SK-N-SH treated with all-trans-retinoic acid at 6 μM for 48 hours (cell line): ENCODE measurements around the gene INS.

Experiments used
- ARNTL ChIP-seq: fragments of 450-650 bp; formaldehyde crosslinking; IDR thresholded peaks from 2 replicates; pipeline ENCODE4 v1.5.0; 2020; ENCODE audit warnings: low read depth, mild to moderate bottlenecking, moderate library complexity, borderline replicate concordance
- CSDC2 ChIP-seq: fragments of 250-450 bp; sonication (Bioruptor Pico); IDR thresholded peaks from 2 replicates; pipeline ENCODE4 v1.5.0; 2020; ENCODE audit warnings: mild to moderate bottlenecking, moderate library complexity
- GLIS3 ChIP-seq: fragments of 250-450 bp; sonication (Bioruptor Pico); IDR thresholded peaks from 2 replicates; pipeline ENCODE4 v1.5.0; 2020; ENCODE audit warnings: mild to moderate bottlenecking, moderate library complexity
- ISL1 ChIP-seq: fragments of 250-450 bp; sonication (Bioruptor Pico); IDR thresholded peaks from 2 replicates; pipeline ENCODE4 v2.1.2; 2022; ENCODE audit warnings: mild to moderate bottlenecking, moderate library complexity
- OSR1 ChIP-seq: fragments of 250-450 bp; sonication (Bioruptor Pico); IDR thresholded peaks from 2 replicates; pipeline ENCODE4 v1.8.0; 2022; ENCODE audit warnings: moderate library complexity, mild to moderate bottlenecking, inconsistent platforms
- TOX ChIP-seq: fragments of 250-450 bp; sonication (Bioruptor Pico); IDR thresholded peaks from 2 replicates; pipeline ENCODE4 v1.8.0; 2021; ENCODE audit warnings: mild to moderate bottlenecking, moderate library complexity, borderline replicate concordance
- ZFP3 ChIP-seq: fragments of 250-450 bp; sonication (Bioruptor Pico); IDR thresholded peaks from 2 replicates; pipeline ENCODE4 v1.5.0; 2020; ENCODE audit warnings: mild to moderate bottlenecking, moderate library complexity
- ZNF565 ChIP-seq: fragments of 450-650 bp; formaldehyde crosslinking; conservative IDR thresholded peaks from 2 replicates; pipeline ENCODE4 v1.5.0; 2020; ENCODE audit warnings: low read depth, mild to moderate bottlenecking, moderate library complexity
- TF ChIP-seq, protein P1 (sequence below): fragments of 250-450 bp; sonication (Bioruptor Pico); IDR thresholded peaks from 2 replicates; pipeline ENCODE4 v1.8.0; 2020; ENCODE audit warnings: mild to moderate bottlenecking, moderate library complexity, borderline replicate concordance
- TF ChIP-seq, protein P2 (sequence below): fragments of 250-450 bp; sonication (Bioruptor Pico); IDR thresholded peaks from 2 replicates; pipeline ENCODE4 v1.5.1; 2020; ENCODE audit warnings: low read depth, mild to moderate bottlenecking, moderate library complexity
- TF ChIP-seq, protein P3 (sequence below): fragments of 250-450 bp; sonication (Bioruptor Pico); IDR thresholded peaks from 2 replicates; pipeline ENCODE4 v1.5.1; 2021; ENCODE audit warnings: mild to moderate bottlenecking, moderate library complexity

DNA sequence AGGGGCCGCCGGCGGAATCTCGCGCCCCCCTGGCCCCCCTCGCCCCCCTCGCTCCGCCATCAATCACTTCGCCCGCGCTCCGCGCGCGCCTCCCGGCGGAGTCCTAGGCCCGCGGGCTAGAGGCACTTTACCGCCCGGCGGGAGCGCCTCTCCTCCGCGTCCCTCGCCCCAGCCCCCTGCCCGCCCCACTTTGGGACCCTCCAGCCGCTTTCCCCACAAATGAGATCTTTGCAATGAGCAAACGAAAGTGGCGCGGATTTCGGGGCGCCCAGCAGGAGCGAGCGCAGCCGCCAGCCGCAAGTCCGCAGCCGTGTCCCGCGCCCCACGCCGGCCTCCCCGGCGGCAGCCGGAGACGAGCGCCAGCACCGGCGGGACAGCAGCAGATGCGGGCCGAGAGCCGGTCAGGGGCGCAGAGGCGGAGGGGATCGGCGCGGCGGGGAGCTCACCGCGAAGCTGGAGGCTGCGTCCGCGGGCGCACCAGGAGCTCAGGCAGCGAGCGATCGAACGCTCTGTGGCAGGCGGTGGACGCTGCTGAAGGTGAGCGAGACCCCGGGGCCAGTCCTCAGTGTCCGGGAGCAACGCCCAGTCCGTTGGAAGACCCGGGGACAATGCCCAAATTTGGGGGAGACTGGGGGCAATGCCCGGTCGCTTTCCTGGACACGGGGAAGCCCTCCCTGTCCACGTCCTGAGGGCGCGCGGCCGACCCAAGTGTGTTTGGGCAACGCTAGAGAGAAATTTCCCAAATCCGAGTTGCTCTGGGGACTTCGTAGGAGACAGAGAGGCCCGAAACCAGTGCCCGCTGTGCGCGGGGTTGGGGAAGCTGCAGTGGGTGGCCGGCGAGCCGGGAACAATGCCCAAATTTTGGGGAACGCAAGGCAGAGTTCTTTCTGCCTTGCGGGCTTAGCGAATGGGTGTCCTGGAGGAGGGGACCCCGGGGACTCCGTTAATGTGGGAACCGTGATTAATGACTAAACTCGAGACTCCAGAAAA is 20.3 kb downstream of the INS start:
- TF ChIP-seq, protein P1, sequence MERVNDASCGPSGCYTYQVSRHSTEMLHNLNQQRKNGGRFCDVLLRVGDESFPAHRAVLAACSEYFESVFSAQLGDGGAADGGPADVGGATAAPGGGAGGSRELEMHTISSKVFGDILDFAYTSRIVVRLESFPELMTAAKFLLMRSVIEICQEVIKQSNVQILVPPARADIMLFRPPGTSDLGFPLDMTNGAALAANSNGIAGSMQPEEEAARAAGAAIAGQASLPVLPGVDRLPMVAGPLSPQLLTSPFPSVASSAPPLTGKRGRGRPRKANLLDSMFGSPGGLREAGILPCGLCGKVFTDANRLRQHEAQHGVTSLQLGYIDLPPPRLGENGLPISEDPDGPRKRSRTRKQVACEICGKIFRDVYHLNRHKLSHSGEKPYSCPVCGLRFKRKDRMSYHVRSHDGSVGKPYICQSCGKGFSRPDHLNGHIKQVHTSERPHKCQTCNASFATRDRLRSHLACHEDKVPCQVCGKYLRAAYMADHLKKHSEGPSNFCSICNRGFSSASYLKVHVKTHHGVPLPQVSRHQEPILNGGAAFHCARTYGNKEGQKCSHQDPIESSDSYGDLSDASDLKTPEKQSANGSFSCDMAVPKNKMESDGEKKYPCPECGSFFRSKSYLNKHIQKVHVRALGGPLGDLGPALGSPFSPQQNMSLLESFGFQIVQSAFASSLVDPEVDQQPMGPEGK (CRISPR knock-in tag), result no peak
- no peak for TF ChIP-seq TOX (CRISPR knock-in tag)
- TF ChIP-seq CSDC2 (CRISPR knock-in tag), result no peak
- TF ChIP-seq, protein P2, sequence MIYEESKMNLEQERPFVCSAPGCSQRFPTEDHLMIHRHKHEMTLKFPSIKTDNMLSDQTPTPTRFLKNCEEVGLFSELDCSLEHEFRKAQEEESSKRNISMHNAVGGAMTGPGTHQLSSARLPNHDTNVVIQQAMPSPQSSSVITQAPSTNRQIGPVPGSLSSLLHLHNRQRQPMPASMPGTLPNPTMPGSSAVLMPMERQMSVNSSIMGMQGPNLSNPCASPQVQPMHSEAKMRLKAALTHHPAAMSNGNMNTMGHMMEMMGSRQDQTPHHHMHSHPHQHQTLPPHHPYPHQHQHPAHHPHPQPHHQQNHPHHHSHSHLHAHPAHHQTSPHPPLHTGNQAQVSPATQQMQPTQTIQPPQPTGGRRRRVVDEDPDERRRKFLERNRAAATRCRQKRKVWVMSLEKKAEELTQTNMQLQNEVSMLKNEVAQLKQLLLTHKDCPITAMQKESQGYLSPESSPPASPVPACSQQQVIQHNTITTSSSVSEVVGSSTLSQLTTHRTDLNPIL (CRISPR knock-in tag), result no peak
- no peak for TF ChIP-seq ZFP3 (CRISPR knock-in tag)
- TF ChIP-seq, protein P3, sequence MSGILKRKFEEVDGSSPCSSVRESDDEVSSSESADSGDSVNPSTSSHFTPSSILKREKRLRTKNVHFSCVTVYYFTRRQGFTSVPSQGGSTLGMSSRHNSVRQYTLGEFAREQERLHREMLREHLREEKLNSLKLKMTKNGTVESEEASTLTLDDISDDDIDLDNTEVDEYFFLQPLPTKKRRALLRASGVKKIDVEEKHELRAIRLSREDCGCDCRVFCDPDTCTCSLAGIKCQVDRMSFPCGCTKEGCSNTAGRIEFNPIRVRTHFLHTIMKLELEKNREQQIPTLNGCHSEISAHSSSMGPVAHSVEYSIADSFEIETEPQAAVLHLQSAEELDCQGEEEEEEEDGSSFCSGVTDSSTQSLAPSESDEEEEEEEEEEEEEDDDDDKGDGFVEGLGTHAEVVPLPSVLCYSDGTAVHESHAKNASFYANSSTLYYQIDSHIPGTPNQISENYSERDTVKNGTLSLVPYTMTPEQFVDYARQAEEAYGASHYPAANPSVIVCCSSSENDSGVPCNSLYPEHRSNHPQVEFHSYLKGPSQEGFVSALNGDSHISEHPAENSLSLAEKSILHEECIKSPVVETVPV, result no peak
- TF ChIP-seq ARNTL, result no peak
- TF ChIP-seq OSR1 (CRISPR knock-in tag), result no peak
- no peak for TF ChIP-seq ISL1 (CRISPR knock-in tag)
- TF ChIP-seq GLIS3 (CRISPR knock-in tag), result no peak
- no peak for TF ChIP-seq ZNF565 (CRISPR knock-in tag)
